ENCODE measurements around the gene NME1. TPM values are rescaled to one million over a fixed set of nuclear protein-coding genes. Genes with fewer than 3 reads are reported as not detected.

The NME1 gene
- total and polyA plus RNA-seq, 4 donors, result 14.6 to 201 (median 143) TPM

DNA sequence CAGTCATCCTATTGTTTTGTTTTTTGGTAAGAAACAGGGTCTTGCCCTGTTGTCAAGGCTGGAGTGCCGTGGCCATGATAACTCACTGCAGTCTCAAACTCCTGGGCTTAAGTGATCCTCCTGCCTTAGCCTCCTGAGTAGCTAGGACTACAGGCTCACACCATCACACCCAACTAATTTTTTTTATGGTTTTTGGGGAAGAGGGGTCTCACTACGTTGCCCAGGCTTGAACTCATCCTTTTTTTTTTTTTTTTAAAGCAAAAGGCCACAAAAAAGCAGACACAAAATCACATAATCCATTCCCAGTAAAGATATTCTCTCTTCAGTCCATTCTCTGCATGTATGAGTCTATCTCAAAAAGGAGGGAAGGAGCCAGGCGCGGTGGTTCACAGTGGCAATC lies 38.2 kb upstream of the NME1 start:
- ATAC-seq (ENCODE audit: insufficient read depth, low FRiP score), result no peak
- 90 to 96% methylated on average over 4 of the region's 4 CpGs for WGBS, 2 donors

DNA sequence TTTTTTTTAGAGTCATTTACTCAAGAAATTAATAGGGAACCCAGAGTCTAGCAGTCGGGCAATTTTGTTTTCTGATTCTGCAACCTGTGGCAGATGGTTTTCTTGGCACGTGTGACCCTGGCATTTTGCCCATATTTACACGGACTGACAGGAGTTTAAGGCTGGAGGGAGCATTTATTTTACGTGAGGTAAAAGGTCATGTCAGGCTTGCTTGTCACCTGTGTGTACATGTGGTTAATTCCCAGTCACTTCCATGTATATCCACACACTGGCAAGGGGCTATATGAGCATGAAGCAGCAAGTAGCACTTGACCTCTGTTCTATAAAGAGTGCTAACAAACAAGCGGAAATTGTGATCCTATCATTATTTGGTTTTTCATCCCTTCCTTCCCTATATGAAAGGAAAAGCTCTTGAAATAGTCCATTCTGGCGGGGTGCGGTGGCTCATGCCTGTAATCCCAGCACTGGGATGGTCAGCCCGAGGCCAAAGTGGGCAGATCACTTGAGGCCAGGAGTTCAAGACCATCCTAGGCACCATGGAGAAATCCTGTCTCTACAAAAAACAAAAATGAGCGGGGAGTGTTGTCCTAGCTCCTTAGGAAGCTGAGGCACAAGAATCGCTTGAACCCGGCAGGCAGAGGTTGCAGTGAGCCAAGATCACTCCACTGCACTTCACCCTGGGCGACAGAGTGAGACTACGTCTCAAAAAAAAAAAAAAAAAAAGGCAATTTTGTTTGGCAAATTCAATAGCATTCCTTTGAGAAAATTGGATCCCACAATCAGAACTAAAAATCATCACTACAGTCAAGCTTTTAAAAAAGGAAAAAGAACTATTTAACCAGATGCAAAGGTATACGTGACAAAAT lies 34.8 kb upstream of the NME1 start:
- WGBS, 2 donors, result 31 to 45% methylated on average over 14 of the region's 14 CpGs
- H3K27ac ChIP-seq (ENCODE audit: low read depth in 1 of 2, low read length in 1 of 2), result peak overlapping the region in 1 of 2 donors; percentile 42
- TF ChIP-seq, protein P1, sequence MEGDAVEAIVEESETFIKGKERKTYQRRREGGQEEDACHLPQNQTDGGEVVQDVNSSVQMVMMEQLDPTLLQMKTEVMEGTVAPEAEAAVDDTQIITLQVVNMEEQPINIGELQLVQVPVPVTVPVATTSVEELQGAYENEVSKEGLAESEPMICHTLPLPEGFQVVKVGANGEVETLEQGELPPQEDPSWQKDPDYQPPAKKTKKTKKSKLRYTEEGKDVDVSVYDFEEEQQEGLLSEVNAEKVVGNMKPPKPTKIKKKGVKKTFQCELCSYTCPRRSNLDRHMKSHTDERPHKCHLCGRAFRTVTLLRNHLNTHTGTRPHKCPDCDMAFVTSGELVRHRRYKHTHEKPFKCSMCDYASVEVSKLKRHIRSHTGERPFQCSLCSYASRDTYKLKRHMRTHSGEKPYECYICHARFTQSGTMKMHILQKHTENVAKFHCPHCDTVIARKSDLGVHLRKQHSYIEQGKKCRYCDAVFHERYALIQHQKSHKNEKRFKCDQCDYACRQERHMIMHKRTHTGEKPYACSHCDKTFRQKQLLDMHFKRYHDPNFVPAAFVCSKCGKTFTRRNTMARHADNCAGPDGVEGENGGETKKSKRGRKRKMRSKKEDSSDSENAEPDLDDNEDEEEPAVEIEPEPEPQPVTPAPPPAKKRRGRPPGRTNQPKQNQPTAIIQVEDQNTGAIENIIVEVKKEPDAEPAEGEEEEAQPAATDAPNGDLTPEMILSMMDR (IDR thresholded peaks at IDR 0.05; ENCODE audit: control extremely low read depth, extremely low read depth), result no peak
- H3K27me3 ChIP-seq (ENCODE audit: control insufficient read depth in 3 of 3, insufficient read depth in 3 of 3, low read length in 2 of 3), result no peaks in the 10 kb centered on the region
- peaks cover 5 to 24% (median 12%) of the 10 kb centered on the region in 5 donors for H3K4me1 ChIP-seq (ENCODE audit: control insufficient read depth in 5 of 5, insufficient read depth in 5 of 5, low read length in 5 of 5)
- ATAC-seq (ENCODE audit: insufficient read depth, low FRiP score) (no peak), DNase-seq (peak in 2 of 3 donors; percentile 24 to 33)
- peaks cover 0 to 3% (median 0%) of the 10 kb centered on the region in 4 donors for H3K36me3 ChIP-seq (ENCODE audit: control insufficient read depth in 4 of 4, insufficient read depth in 4 of 4, low read length in 4 of 4)
- no peaks in the 10 kb centered on the region for H3K9me3 ChIP-seq (ENCODE audit: control insufficient read depth in 4 of 4, insufficient read depth in 3 of 4, low read length in 3 of 4)
- H3K9ac ChIP-seq (ENCODE audit: insufficient read depth in 1 of 2, low read length in 2 of 2), result peak overlapping the region in 1 of 2 donors; percentile 59
- no peak overlapping the region for H3K4me3 ChIP-seq

More for the DNA sequence above, 38.2 kb upstream of the NME1 start:
- TF ChIP-seq, protein P1 (IDR thresholded peaks at IDR 0.05; ENCODE audit: control extremely low read depth, extremely low read depth), result no peak
- no peak for DNase-seq
- Histone ChIP-seq H3K9ac (ENCODE audit: insufficient read depth in 1 of 2, low read length in 2 of 2) (no peak overlapping the region), H3K27ac (ENCODE audit: low read depth in 1 of 2, low read length in 1 of 2) (no peak overlapping the region), H3K36me3 (ENCODE audit: control insufficient read depth in 4 of 4, insufficient read depth in 4 of 4, low read length in 4 of 4) (peaks cover 0 to 3% (median 1%) of the 10 kb centered on the region in 4 donors), H3K9me3 (ENCODE audit: control insufficient read depth in 4 of 4, insufficient read depth in 3 of 4, low read length in 3 of 4) (no peaks in the 10 kb centered on the region), H3K4me3 (no peak overlapping the region), H3K4me1 (ENCODE audit: control insufficient read depth in 5 of 5, insufficient read depth in 5 of 5, low read length in 5 of 5) (peaks cover 3 to 17% (median 12%) of the 10 kb centered on the region in 5 donors), H3K27me3 (ENCODE audit: control insufficient read depth in 3 of 3, insufficient read depth in 3 of 3, low read length in 2 of 3) (no peaks in the 10 kb centered on the region)

DNA sequence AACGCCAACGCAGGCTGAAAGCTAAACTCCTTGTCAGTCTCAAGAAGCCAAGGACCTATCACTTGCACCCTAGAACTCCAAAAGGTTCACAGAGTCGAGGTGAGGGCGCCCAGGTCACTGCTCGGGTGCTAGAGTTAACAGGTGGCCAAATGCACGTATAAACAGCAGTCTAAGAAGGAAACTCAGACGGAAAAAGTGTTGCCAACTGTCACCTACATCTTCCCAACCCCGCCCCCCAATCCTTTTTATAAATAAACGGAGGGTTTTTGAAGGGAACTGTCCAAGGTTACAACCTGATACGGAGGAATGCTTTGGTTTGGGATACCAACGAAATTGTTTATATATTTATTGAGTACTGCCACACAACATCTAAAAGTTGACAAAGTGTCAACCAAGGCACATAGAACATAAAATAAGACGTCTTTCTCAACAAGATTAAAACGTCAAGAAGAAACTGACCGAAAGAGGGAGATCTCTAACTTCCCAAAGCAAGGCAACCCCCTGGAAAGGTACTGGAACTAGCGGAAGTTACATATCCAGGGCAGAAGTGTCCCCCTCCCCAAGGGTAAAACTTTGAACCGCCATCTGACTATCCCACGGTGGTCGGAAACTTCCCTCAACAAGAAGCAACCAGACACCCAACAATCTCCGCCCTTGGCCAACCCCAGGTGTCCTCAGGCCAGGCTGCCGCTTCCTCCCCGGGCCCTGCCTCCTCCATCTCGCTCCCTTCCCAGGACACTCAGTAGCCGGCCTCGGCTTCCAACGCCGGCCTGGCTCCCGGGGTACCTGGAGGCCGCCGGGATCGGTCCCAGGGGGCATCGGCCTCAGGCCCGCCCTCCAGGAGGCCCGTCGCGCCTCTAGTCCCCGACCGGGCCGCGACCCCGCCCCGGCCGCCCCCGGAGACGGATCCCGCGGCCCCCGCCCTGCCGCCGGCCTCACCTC lies 33.7 kb upstream of the NME1 start:
- Histone ChIP-seq H3K36me3 (ENCODE audit: control insufficient read depth in 4 of 4, insufficient read depth in 4 of 4, low read length in 4 of 4) (peaks cover 0 to 3% (median 0%) of the 10 kb centered on the region in 4 donors), H3K4me1 (ENCODE audit: control insufficient read depth in 5 of 5, insufficient read depth in 5 of 5, low read length in 5 of 5) (peaks cover 5 to 24% (median 12%) of the 10 kb centered on the region in 5 donors), H3K27ac (ENCODE audit: low read depth in 1 of 2, low read length in 1 of 2) (peak overlapping the region; percentile 98 to 100), H3K9ac (ENCODE audit: insufficient read depth in 1 of 2, low read length in 2 of 2) (peak overlapping the region; percentile 97 to 98), H3K27me3 (ENCODE audit: control insufficient read depth in 3 of 3, insufficient read depth in 3 of 3, low read length in 2 of 3) (no peaks in the 10 kb centered on the region), H3K9me3 (ENCODE audit: control insufficient read depth in 4 of 4, insufficient read depth in 3 of 4, low read length in 3 of 4) (no peaks in the 10 kb centered on the region), H3K4me3 (peak overlapping the region; percentile 94)
- DNase-seq (peak; percentile 62 to 88 (median 86)), ATAC-seq (ENCODE audit: insufficient read depth, low FRiP score) (no peak)
- WGBS, 2 donors, result 2% methylated on average over 38 to 49 of the region's 49 CpGs
- TF ChIP-seq, protein P1 (IDR thresholded peaks at IDR 0.05; ENCODE audit: control extremely low read depth, extremely low read depth), result no peak

Data from lung (tissue), 12 donors.